Progenitor cell of endocrine pancreas (in vitro differentiated cells): ENCODE measurements around the gene DMBX1. TPM values are rescaled to one million over a fixed set of nuclear protein-coding genes. Genes with fewer than 3 reads are reported as not detected.
A peak's percentile ranks its signal among the peaks of the same experiment; 100 is the strongest.

Experiments
- DNase-seq: peaks from one replicate; pipeline ENCODE4 v3.0.0; 2021; ENCODE audit warnings: low spot score; ENCODE audit not compliant: unreplicated experiment
- H3K27ac Mint-ChIP-seq: 2 replicates; pipeline ENCODE4 v1.8.0; 2021; ENCODE audit warnings: mild to moderate bottlenecking, moderate library complexity, mixed read lengths
- H3K27me3 Mint-ChIP-seq: 2 replicates; pipeline ENCODE4 v1.8.0; 2021; ENCODE audit warnings: mixed read lengths
- H3K36me3 Mint-ChIP-seq: 2 replicates; pipeline ENCODE4 v1.8.0; 2022; ENCODE audit warnings: mixed read lengths; ENCODE audit not compliant: insufficient read depth
- H3K4me1 Mint-ChIP-seq: 2 replicates; pipeline ENCODE4 v1.8.0; 2021; ENCODE audit warnings: low read depth, mixed read lengths
- H3K4me3 Mint-ChIP-seq: 2 replicates; pipeline ENCODE4 v1.8.0; 2021; ENCODE audit warnings: low read depth, mild to moderate bottlenecking, moderate library complexity, mixed read lengths
- H3K9me3 Mint-ChIP-seq: 2 replicates; pipeline ENCODE4 v1.8.0; 2021; ENCODE audit warnings: low read depth, mixed read lengths
- CTCF ChIP-seq: fragments of 200-600 bp; sonication (generic); IDR thresholded peaks from one replicate; pipeline ENCODE4 v1.5.0; 2021; ENCODE audit warnings: antibody characterized with exemption, mild to moderate bottlenecking; ENCODE audit not compliant: unreplicated experiment
- total RNA-seq: library from RNA; stranded (reverse); gene quantifications from 2 replicates; pipeline ENCODE4 v1.2.1, GENCODE V29; 2021

The DMBX1 gene
- total RNA-seq, 1 donor from 2014 or later = not detected

GRCh38 chr1:46524843-46525242 is 35.2 kb downstream of the DMBX1 start:
- no peak overlapping the region for H3K4me3 Mint-ChIP-seq
- no peak for TF ChIP-seq CTCF
- no peaks in the 10 kb centered on the region for H3K36me3 Mint-ChIP-seq
- peaks cover 84% of the 10 kb centered on the region for H3K27me3 Mint-ChIP-seq
- DNase-seq = no peak
- H3K9me3 Mint-ChIP-seq = no peaks in the 10 kb centered on the region
- H3K4me1 Mint-ChIP-seq = peaks cover 13% of the 10 kb centered on the region
- no peak overlapping the region for H3K27ac Mint-ChIP-seq

- H3K4me3 Mint-ChIP-seq = no peak overlapping the region
- no peaks in the 10 kb centered on the region for H3K9me3 Mint-ChIP-seq
- no peak overlapping the region for H3K27ac Mint-ChIP-seq
- peaks cover 84% of the 10 kb centered on the region for H3K27me3 Mint-ChIP-seq
- no peak for DNase-seq
- peaks cover 8% of the 10 kb centered on the region for H3K4me1 Mint-ChIP-seq
- TF ChIP-seq CTCF = no peak
- H3K36me3 Mint-ChIP-seq = no peaks in the 10 kb centered on the region
Measured at GRCh38 chr1:46525253-46525983, 35.8 kb downstream of the DMBX1 start.

- Mint-ChIP-seq H3K36me3 (no peaks in the 10 kb centered on the region), H3K4me1 (peaks cover 7% of the 10 kb centered on the region), H3K27me3 (peaks cover 88% of the 10 kb centered on the region), H3K27ac (no peak overlapping the region), H3K4me3 (no peak overlapping the region), H3K9me3 (no peaks in the 10 kb centered on the region)
- DNase-seq = no peak
- no peak for TF ChIP-seq CTCF
Measured at GRCh38 chr1:46526013-46526690, 36.5 kb downstream of the DMBX1 start.

- Mint-ChIP-seq H3K27ac (no peak overlapping the region), H3K36me3 (no peaks in the 10 kb centered on the region), H3K4me3 (no peak overlapping the region), H3K9me3 (no peaks in the 10 kb centered on the region), H3K4me1 (peaks cover 7% of the 10 kb centered on the region), H3K27me3 (peaks cover 90% of the 10 kb centered on the region)
- DNase-seq = no peak
- TF ChIP-seq CTCF = no peak
Measured at GRCh38 chr1:46526691-46527291, 37.2 kb downstream of the DMBX1 start.

GRCh38 chr1:46527474-46528296 is 38.0 kb downstream of the DMBX1 start:
- Mint-ChIP-seq H3K27ac (no peak overlapping the region), H3K36me3 (no peaks in the 10 kb centered on the region), H3K27me3 (peaks cover 87% of the 10 kb centered on the region), H3K4me3 (no peak overlapping the region), H3K4me1 (peaks cover 4% of the 10 kb centered on the region), H3K9me3 (no peaks in the 10 kb centered on the region)
- peak; percentile 80 for DNase-seq
- TF ChIP-seq CTCF = peak; percentile 89
